DOHH2 (cell line): Measurements from ENCODE around the gene LDLRAD4.

Experiments used
- CTCF ChIP-seq: fragments of 200-600 bp; sonication (generic); IDR thresholded peaks from one replicate; pipeline ENCODE4 v1.5.1; 2014; ENCODE audit warnings: antibody characterized with exemption, mild to moderate bottlenecking, low read depth, low read length; ENCODE audit not compliant: poor library complexity, severe bottlenecking
- EZH2phosphoT487 ChIP-seq: fragments of 200-600 bp; sonication (generic); IDR thresholded peaks from 2 replicates; pipeline ENCODE4 v1.6.1; 2017; ENCODE audit warnings: borderline replicate concordance, mild to moderate bottlenecking, antibody characterized with exemption, low read length, moderate library complexity, mixed read lengths

GRCh38 chr18:13681701-13682100 is 463.1 kb downstream of the LDLRAD4 start:
- TF ChIP-seq CTCF (no peak), EZH2phosphoT487 (no peak)
